Activated T-cell treated with anti-CD3 and anti-CD28 coated beads, Interleukin-2, amount 50 U/mL, for 72 hours (primary cell): ENCODE data around the gene COLEC12. TPM values are rescaled to one million over a fixed set of nuclear protein-coding genes. Genes with fewer than 3 reads are reported as not detected.

ENCODE experiments used
- ATAC-seq, 2 donors: fragments of 150-1000 bp; cut with Tn5 transposase; replicated peaks in 1 of 2; 2 replicates each; pipeline ENCODE4 v1.10.0; 2021; ENCODE audit warnings: moderate library complexity in 2 of 2, mild to moderate bottlenecking in 1 of 2
- DNase-seq, 2 donors: peaks; one replicate each; pipeline ENCODE4 v3.0.0; 2021 to 2022; ENCODE audit warnings: mixed read lengths in 1 of 2
- H3K27ac Mint-ChIP-seq: one replicate; pipeline ENCODE4 v1.8.0; 2022; ENCODE audit warnings: mild to moderate bottlenecking, moderate library complexity, mixed read lengths
- H3K27me3 Mint-ChIP-seq: one replicate; pipeline ENCODE4 v1.8.0; 2022; ENCODE audit warnings: low read depth, mixed read lengths
- H3K36me3 Mint-ChIP-seq, 2 donors: one replicate each; pipeline ENCODE4 v1.8.0; 2022; ENCODE audit warnings: mixed read lengths in 2 of 2, mild to moderate bottlenecking in 1 of 2; ENCODE audit not compliant: insufficient read depth in 2 of 2
- H3K4me1 Mint-ChIP-seq: one replicate; pipeline ENCODE4 v1.8.0; 2022; ENCODE audit warnings: low read depth, mixed read lengths
- H3K4me3 Mint-ChIP-seq, 2 donors: one replicate each; pipeline ENCODE4 v1.8.0; 2022; ENCODE audit warnings: mild to moderate bottlenecking in 2 of 2, mixed read lengths in 2 of 2, moderate library complexity in 2 of 2
- H3K9me3 Mint-ChIP-seq, 2 donors: one replicate each; pipeline ENCODE4 v1.8.0; 2022; ENCODE audit warnings: mixed read lengths in 2 of 2
- total RNA-seq, 2 donors: library from RNA; stranded (reverse); gene quantifications; one replicate each; pipeline ENCODE4 v1.2.3, GENCODE V29; 2022

COLEC12 gene
- total RNA-seq, 2 donors from 2014 or later: 0.05 TPM; not detected in 1

DNA sequence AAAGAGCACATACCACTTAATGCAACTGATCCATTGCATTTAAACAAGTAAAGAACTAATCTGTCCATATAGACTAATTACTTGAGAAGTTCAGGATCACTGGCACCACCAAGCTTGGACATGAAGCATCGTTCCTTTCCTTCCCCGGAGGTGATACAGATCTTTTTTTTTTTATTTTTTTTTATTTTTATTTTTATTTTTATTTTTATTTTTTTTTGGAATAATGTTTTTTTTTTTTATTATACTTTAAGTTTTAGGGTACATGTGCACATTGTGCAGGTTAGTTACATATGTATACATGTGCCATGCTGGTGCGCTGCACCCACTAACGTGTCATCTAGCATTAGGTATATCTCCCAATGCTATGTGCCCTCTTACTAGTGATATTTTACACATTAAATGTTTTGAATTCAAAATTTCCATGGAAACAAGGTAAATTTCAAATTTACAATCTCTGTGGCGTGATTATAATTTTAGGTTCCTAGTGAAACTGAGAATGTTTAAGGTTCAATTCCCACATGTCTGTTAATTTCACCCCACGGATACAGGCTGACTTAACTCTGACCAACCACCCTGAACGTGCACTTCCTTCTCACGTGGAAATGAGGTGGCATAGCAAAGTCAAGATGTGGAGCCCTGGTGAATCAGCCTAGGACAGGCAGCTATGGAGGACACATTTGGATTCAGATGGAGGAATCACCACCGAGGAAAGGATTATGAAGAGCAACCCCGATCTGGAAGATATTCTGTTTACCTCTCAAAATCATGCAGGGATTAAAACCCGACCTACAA is 131.1 kb downstream of the COLEC12 start:
- H3K27ac Mint-ChIP-seq: no peak overlapping the region
- H3K9me3 Mint-ChIP-seq: no peaks in the 10 kb centered on the region
- ATAC-seq (no peak), DNase-seq (no peak)
- no peaks in the 10 kb centered on the region for H3K4me1 Mint-ChIP-seq
- no peaks in the 10 kb centered on the region for H3K36me3 Mint-ChIP-seq
- no peak overlapping the region for H3K4me3 Mint-ChIP-seq
- H3K27me3 Mint-ChIP-seq: no peaks in the 10 kb centered on the region

DNA sequence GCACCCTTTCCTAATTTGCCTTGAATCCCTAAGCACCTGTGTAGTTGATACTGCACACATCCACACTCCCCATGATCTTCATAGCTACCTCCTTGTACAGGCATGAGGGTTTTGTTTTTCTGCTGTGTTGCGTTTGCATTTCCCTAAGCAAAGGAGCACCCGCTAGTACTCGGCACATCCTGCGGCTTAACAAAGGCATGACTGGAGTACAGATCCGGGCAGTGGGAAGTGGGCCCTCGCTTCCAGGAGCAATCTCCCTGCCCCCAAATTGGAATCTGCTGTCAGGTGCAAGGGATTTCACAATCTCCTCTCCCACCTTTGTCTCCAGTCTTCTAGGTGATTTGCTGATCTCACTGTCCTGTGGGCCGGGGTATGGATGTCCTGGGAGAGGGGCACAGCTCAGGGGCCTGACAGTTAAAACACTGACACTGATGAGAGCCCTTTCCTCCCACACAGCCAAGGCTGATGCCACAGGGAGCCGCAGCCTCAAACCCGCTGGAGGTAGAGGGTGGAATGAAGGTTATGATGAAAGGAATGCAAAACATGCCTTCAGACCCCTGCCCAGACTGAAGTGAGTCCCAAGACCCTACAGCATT is 133.9 kb downstream of the COLEC12 start:
- H3K36me3 Mint-ChIP-seq: no peaks in the 10 kb centered on the region
- no peaks in the 10 kb centered on the region for H3K9me3 Mint-ChIP-seq
- no peaks in the 10 kb centered on the region for H3K4me1 Mint-ChIP-seq
- H3K4me3 Mint-ChIP-seq: no peak overlapping the region
- DNase-seq (no peak), ATAC-seq (no peak)
- H3K27ac Mint-ChIP-seq: no peak overlapping the region
- H3K27me3 Mint-ChIP-seq: no peaks in the 10 kb centered on the region

DNA sequence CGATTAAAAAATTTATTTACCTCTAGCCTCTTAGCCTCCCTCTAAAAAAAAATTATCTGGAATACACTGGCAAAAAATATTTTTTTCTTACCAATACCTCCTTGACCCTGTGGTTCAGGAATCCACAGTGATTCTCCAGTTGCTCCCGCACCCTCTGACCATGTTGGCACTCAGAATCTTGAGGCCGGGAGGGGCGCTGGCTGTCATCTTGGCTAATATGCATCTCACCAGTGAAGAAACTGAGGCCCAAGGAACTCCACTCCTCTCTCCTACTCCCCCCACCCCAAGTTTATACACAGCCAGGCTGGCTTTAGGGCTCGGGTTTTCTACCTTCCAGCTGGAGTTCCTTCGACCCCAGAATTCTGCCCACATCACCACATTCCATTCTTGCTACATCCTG is 134.8 kb downstream of the COLEC12 start:
- Mint-ChIP-seq H3K4me1 (no peaks in the 10 kb centered on the region), H3K36me3 (no peaks in the 10 kb centered on the region), H3K27ac (no peak overlapping the region), H3K9me3 (no peaks in the 10 kb centered on the region), H3K4me3 (no peak overlapping the region), H3K27me3 (no peaks in the 10 kb centered on the region)
- no peak for ATAC-seq
- no peak for DNase-seq

DNA sequence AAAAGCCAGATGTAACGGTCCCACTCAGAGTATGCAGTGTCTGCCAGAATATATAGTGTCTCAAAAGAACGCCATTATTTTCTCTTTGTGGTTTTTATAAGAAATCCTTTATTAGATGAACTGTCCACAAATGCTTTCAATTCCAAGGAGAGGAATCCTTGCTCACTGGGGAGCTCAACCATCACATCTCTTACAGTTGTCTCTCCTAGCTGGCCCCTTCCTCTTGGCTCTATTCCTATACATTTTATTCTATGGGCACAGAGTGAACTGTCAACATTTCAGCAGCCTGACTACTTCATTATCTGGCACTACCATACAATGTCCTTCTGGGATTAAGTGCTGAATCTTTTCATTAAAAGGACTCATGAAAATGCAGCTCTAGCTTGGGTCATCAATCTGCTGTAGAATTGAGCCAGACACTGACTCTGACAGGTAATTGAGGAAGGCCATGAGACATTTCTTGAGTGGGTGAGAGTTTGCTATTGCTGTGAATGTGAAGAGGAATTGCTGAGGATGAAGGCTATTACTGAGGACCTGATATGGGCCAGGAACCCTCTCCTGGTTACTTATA is 136.2 kb downstream of the COLEC12 start:
- Mint-ChIP-seq H3K4me3 (no peak overlapping the region), H3K27ac (no peak overlapping the region), H3K9me3 (no peaks in the 10 kb centered on the region), H3K36me3 (no peaks in the 10 kb centered on the region), H3K4me1 (no peaks in the 10 kb centered on the region), H3K27me3 (no peaks in the 10 kb centered on the region)
- DNase-seq (no peak), ATAC-seq (no peak)

DNA sequence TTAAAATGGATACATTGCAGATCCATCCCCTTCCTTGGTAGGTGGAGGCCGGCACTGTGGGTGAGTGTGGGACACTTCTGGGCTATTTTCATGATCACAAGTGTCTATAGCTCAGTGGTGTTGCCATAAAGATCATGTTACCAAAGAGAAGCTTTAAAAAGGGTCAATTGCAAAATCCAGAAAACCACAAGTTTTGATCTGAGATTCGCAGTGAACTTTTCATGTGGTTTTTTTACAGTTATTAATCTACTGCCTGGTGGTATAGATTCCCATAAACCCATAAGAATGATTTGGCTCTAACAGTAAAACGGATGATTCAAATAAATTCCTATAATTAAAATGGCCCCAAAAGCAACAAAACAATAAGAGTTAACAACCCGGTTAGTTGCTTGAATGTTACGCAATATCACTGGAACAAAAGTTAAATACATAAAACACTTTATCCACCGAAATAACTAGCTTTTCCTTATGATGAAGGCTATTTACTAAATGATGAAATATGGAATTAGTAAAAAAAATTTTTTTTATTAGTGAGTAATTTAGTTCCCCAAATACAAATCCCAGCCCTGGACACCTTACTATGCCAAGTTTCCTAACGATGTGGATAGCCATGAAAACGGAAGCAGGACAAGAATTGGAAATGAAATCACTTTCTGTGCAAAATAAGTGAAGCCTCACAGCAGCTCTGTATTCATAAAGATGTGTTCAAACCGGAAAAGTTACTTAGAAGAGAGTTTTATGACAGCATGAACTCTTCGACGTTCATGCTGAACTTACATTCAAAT is 137.0 kb downstream of the COLEC12 start:
- H3K27ac Mint-ChIP-seq: no peak overlapping the region
- H3K36me3 Mint-ChIP-seq: no peaks in the 10 kb centered on the region
- no peaks in the 10 kb centered on the region for H3K4me1 Mint-ChIP-seq
- no peak for ATAC-seq
- no peak overlapping the region for H3K4me3 Mint-ChIP-seq
- H3K27me3 Mint-ChIP-seq: no peaks in the 10 kb centered on the region
- H3K9me3 Mint-ChIP-seq: no peaks in the 10 kb centered on the region
- DNase-seq: no peak

DNA sequence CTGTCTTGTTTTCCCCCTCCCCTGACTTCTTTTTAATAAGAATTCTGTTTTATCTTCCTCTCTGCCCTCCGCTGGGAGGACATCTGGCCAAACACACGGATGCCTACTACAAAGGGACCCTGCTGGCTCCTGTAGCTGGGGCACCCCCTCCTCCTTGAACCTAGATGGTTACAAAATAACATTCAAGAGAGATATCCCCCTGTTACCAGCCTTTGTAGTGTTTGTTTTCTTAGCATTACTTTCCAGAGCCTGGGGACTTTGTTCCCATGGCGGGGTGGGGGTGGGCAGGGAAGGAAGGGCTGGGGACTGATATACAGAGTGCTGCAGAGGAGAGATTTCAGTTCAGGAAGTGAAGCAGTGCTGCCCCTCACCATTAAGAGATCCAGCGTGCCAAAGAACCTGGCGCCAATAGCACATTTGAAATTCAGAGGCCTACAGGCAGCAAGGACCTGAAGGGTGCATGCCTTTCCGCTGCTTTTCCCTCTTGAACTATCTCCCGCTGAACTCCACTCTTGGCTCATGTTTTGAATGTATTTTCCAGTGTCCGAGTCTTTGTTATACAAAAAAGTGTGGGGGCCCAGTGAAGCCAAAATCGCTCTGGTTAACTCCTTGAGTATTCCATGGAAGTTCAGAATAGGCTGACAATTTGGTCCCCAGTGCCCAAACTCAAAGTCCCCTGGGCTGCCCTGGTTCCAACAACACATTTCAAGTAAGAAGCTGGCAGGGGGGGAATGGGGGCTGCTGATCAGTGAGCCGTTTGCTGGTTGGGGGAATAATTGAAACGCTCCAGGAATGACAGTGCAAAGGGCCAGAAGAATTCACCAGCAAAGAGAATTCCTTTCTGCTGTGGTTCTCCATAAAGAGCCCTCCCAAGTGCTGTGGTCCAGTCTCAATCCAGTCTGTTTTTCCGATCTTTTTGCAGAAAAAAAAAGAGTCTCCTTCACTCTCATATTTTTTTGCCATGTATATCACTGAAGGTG is 137.9 kb downstream of the COLEC12 start:
- no peak for DNase-seq
- Mint-ChIP-seq H3K27ac (no peak overlapping the region), H3K4me3 (no peak overlapping the region), H3K36me3 (no peaks in the 10 kb centered on the region), H3K9me3 (no peaks in the 10 kb centered on the region), H3K4me1 (no peaks in the 10 kb centered on the region), H3K27me3 (no peaks in the 10 kb centered on the region)
- no peak for ATAC-seq

DNA sequence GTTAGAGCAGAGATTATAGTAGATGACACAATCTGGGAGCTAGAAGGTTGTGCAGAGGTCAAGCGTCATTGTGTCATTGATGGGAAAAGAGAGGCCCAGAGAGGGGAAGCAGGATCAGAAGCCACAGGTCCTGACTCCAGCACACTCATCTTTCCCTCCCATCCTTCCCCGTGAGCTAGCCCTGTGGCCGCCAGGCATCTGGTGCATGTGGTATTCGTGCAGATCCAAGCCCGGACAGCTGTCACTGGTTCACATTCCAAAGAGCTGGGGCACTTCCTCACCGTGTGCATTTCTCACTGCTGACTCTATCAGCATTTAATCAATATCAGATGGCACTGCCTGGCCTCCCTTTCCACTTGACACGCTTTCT is 138.6 kb downstream of the COLEC12 start:
- no peak for ATAC-seq
- H3K9me3 Mint-ChIP-seq: no peaks in the 10 kb centered on the region
- H3K4me1 Mint-ChIP-seq: no peaks in the 10 kb centered on the region
- H3K27me3 Mint-ChIP-seq: no peaks in the 10 kb centered on the region
- H3K36me3 Mint-ChIP-seq: no peaks in the 10 kb centered on the region
- no peak overlapping the region for H3K27ac Mint-ChIP-seq
- DNase-seq: no peak
- no peak overlapping the region for H3K4me3 Mint-ChIP-seq

DNA sequence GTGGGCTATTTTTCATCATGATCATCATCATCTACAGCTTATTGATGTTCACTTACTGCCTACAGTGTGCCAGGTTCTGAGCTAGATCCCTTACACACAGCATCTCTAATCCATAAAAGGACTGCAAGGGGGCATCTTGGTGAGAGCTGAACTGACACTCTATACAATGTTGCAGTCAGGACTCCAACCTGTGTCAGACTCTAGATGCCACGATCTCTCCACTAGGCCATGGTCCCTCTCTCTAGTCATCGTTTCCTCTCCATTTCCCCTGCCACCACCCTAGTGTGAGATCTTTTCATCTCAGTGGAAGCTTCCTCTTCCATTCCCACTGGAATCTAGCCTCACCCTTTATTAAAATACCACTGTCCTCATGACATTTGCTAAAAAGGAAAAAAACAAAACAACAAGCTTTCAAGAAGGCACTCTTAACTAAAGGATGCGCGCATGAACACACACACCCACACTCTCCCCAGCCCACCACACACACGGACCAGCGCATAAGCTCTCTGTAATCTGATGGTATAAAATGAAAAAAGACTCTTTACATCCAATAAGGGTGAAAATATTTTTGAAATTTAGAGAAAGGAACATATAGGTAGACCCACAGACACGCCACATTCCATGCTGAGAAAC is 139.3 kb downstream of the COLEC12 start:
- Mint-ChIP-seq H3K27ac (no peak overlapping the region), H3K36me3 (no peaks in the 10 kb centered on the region), H3K4me3 (no peak overlapping the region), H3K4me1 (no peaks in the 10 kb centered on the region), H3K27me3 (no peaks in the 10 kb centered on the region), H3K9me3 (no peaks in the 10 kb centered on the region)
- DNase-seq (no peak), ATAC-seq (no peak)

DNA sequence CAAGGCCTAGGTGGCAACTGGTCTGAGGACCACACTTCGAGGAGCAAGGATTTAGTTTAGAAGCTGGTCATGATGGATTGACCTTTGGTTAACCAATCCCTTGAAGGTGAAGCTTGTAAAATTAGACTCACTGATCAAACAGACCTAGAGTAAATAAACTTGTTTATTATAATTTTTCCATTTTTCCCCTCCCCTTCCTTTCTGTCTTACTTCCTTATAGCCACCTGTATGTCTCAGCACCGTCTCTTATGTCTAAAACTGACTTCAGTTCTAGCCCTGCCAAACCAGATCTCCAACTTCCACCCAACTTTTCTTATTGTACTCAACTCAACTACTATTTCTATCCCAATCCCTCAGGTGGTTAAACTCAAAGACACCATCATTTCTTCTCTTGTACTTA is 139.8 kb downstream of the COLEC12 start:
- no peak for ATAC-seq
- no peaks in the 10 kb centered on the region for H3K4me1 Mint-ChIP-seq

DNA sequence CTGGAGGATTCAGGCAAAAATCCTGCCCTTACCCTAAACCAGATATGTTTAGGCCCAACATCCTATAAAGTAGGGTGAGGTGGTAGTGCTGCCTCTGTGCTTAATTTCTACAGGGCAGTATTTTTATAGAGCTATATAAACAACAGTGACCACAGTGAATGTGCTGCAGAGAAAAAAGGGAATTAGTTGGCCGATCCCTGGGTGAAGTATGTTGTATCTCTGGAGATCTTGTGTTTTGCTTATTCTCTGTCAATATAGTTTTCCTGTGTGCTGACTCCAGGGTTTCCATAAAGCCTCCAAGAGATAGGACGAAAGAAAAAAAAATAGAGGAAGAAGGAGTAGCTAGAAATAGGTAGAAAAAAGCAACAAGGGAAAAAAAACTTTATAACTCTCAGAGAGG is 143.7 kb downstream of the COLEC12 start:
- no peaks in the 10 kb centered on the region for H3K27me3 Mint-ChIP-seq
- DNase-seq (no peak), ATAC-seq (no peak)
- H3K4me3 Mint-ChIP-seq: no peak overlapping the region
- no peaks in the 10 kb centered on the region for H3K36me3 Mint-ChIP-seq
- H3K4me1 Mint-ChIP-seq: no peaks in the 10 kb centered on the region
- no peak overlapping the region for H3K27ac Mint-ChIP-seq
- no peaks in the 10 kb centered on the region for H3K9me3 Mint-ChIP-seq

More for the DNA sequence above, 139.8 kb downstream of the COLEC12 start:
- Mint-ChIP-seq H3K27me3 (no peaks in the 10 kb centered on the region), H3K4me3 (no peak overlapping the region), H3K36me3 (no peaks in the 10 kb centered on the region), H3K27ac (no peak overlapping the region), H3K9me3 (no peaks in the 10 kb centered on the region)
- no peak for DNase-seq

DNA sequence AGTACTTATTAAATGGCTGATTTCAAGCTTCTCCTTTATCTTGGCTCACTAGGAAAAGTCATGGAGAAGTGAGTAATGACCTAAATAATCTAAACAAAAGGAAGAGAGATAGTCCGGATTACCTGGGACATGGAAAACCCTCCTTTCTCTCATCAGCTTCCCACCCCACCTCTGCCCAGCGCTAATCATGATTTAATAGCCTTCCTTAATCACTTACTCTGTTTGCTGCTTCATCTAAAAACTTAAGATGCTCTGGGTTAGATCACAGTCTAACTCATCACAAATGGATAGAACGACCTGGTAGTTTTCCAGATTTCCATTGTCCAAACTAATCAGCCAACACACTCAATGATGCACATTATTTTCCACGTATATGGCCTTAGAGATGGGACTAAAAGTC is 144.8 kb downstream of the COLEC12 start:
- H3K9me3 Mint-ChIP-seq: no peaks in the 10 kb centered on the region
- no peaks in the 10 kb centered on the region for H3K27me3 Mint-ChIP-seq
- no peaks in the 10 kb centered on the region for H3K36me3 Mint-ChIP-seq
- no peaks in the 10 kb centered on the region for H3K4me1 Mint-ChIP-seq
- DNase-seq (no peak), ATAC-seq (no peak)
- no peak overlapping the region for H3K4me3 Mint-ChIP-seq
- no peak overlapping the region for H3K27ac Mint-ChIP-seq

DNA sequence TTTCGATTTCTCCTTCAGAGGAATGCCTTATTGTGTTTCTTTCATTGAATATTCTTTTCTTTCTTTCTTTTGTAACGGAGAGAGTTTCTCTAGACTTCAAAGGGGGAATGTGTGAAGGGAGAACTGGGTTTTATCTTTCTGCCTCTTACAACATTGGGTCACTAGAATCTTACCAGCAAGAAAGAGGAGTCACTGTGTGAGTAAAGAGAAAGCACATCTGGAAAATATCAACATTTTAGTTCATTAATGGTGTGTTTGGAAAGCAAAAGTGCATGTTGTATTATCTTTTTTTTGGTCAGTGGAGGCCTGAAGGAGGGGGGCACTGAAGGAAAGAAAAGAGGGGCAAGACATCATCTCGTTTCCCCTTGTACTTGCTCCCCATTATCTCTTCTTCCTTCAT is 146.0 kb downstream of the COLEC12 start:
- Mint-ChIP-seq H3K27ac (no peak overlapping the region), H3K9me3 (no peaks in the 10 kb centered on the region), H3K36me3 (no peaks in the 10 kb centered on the region), H3K27me3 (no peaks in the 10 kb centered on the region), H3K4me3 (no peak overlapping the region), H3K4me1 (no peaks in the 10 kb centered on the region)
- ATAC-seq: no peak
- no peak for DNase-seq
